ENCODE measurements around the gene ARHGEF40. TPM values are rescaled to one million over a fixed set of nuclear protein-coding genes. Genes with fewer than 3 reads are reported as not detected.

The ARHGEF40 gene
- total and polyA plus RNA-seq, 10 of the 15 experiments (the other 5 are each of a cell fraction or from before 2014, with no cell fraction given) = 0.03 to 0.31 (median 0.08) TPM; not detected in 2

DNA sequence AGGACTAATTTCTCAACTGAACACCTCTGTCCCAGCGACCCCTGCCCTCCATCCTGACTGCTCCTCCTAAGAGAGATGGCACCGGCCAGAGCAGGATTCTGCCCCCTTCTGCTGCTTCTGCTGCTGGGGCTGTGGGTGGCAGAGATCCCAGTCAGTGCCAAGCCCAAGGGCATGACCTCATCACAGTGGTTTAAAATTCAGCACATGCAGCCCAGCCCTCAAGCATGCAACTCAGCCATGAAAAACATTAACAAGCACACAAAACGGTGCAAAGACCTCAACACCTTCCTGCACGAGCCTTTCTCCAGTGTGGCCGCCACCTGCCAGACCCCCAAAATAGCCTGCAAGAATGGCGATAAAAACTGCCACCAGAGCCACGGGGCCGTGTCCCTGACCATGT is 27.2 kb upstream of the ARHGEF40 start (continued):
- TF ChIP-seq PAX5 (IDR thresholded peaks at IDR 0.05; ENCODE audit: borderline replicate concordance, low read depth, low read length) = no peak
- TF ChIP-seq ELK1 (IDR thresholded peaks at IDR 0.05; ENCODE audit: low read depth, low read length) = no peak
- no peak for TF ChIP-seq POLR2A (IDR thresholded peaks at IDR 0.05; ENCODE audit: low read depth, low read length)
- no peak for TF ChIP-seq TCF3 (IDR thresholded peaks at IDR 0.05; ENCODE audit: borderline replicate concordance, insufficient read depth, low read depth, low read length)
- no peak for TF ChIP-seq CEBPZ (IDR thresholded peaks at IDR 0.05; ENCODE audit: low read depth, low read length)
- no peak for TF ChIP-seq RCOR1 (conservative IDR thresholded peaks at IDR 0.05; ENCODE audit: low read depth, low read length)
- no peak for TF ChIP-seq YY1 (IDR thresholded peaks at IDR 0.05; ENCODE audit: low read depth, low read length)
- TF ChIP-seq, protein P1, sequence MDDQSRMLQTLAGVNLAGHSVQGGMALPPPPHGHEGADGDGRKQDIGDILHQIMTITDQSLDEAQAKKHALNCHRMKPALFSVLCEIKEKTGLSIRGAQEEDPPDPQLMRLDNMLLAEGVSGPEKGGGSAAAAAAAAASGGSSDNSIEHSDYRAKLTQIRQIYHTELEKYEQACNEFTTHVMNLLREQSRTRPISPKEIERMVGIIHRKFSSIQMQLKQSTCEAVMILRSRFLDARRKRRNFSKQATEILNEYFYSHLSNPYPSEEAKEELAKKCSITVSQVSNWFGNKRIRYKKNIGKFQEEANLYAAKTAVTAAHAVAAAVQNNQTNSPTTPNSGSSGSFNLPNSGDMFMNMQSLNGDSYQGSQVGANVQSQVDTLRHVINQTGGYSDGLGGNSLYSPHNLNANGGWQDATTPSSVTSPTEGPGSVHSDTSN (IDR thresholded peaks at IDR 0.05; ENCODE audit: insufficient replicate concordance, low read depth, low read length) = no peak
- TF ChIP-seq IKZF1 (conservative IDR thresholded peaks at IDR 0.05) = no peak

All from GM12878 (cell line).